ENCODE measurements around the gene PREB.

The PREB gene

GRCh38 chr2:27082773-27083409 is 51.5 kb downstream of the PREB start:
- no peak for DNase-seq (ENCODE audit: low read depth)
- no peak for TF ChIP-seq CTCF (conservative IDR thresholded peaks at IDR 0.05; ENCODE audit: low read length)
- no peak overlapping the region for H3K4me3 ChIP-seq (ENCODE audit: low read length)

- no peak for DNase-seq (ENCODE audit: low read depth)
- H3K4me3 ChIP-seq (ENCODE audit: low read length): no peak overlapping the region
- no peak for TF ChIP-seq CTCF (conservative IDR thresholded peaks at IDR 0.05; ENCODE audit: low read length)
These were observed 52.3 kb downstream of the PREB start for GRCh38 chr2:27081984-27082772.

All from AG10803 (cell line).